OCI-LY7 (cell line): Measurements from ENCODE around the gene FBLN1.

Source experiments
- EZH2phosphoT487 ChIP-seq: fragments of 200-600 bp; sonication (generic); IDR thresholded peaks from 2 replicates; pipeline ENCODE4 v1.6.1; 2018; ENCODE audit warnings: low read depth, borderline replicate concordance, mild to moderate bottlenecking, mixed run types, antibody characterized with exemption, low read length, moderate library complexity, mixed read lengths
- TF ChIP-seq, protein P1 (sequence below): fragments of 200-600 bp; sonication (generic); conservative IDR thresholded peaks from 2 replicates; pipeline ENCODE4 v1.5.1; 2014; ENCODE audit warnings: mild to moderate bottlenecking, antibody characterized with exemption, low read length, moderate library complexity, mixed read lengths

DNA sequence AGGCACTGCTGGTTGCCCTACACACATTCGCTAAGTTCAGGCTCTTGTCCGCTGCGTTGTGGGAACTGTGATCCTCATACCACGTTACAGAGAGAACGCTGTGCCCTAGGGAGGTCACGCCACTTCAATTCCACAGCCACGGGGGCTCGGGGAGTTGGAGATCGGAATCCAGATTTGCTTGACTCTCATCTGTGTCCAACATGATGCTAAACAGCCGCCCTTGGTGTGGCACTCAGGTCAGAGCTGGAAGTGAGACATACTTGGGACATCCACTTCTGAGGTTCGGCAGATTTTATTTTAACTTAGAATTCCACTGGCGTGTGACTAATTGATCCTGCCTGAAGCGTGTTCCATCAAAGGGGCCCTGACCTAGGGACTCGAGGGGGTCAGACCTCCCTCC lies 47.5 kb upstream of the FBLN1 start:
- TF ChIP-seq, protein P1, sequence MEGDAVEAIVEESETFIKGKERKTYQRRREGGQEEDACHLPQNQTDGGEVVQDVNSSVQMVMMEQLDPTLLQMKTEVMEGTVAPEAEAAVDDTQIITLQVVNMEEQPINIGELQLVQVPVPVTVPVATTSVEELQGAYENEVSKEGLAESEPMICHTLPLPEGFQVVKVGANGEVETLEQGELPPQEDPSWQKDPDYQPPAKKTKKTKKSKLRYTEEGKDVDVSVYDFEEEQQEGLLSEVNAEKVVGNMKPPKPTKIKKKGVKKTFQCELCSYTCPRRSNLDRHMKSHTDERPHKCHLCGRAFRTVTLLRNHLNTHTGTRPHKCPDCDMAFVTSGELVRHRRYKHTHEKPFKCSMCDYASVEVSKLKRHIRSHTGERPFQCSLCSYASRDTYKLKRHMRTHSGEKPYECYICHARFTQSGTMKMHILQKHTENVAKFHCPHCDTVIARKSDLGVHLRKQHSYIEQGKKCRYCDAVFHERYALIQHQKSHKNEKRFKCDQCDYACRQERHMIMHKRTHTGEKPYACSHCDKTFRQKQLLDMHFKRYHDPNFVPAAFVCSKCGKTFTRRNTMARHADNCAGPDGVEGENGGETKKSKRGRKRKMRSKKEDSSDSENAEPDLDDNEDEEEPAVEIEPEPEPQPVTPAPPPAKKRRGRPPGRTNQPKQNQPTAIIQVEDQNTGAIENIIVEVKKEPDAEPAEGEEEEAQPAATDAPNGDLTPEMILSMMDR = no peak
- no peak for TF ChIP-seq EZH2phosphoT487
